ENCODE results near the gene OTUD3. TPM values are rescaled to one million over a fixed set of nuclear protein-coding genes. Genes with fewer than 3 reads are reported as not detected.
"Not testable (repeated sequence)": the region's sequence is repeated elsewhere in the genome, so short reads cannot be mapped to it uniquely, and the experiment has no call there.

Gene OTUD3
- total RNA-seq, 6 experiments from 2014 or later = 0.98 to 3.4 (median 1.3) TPM

GRCh38 chr1:19923953-19924346, 41.8 kb downstream of the OTUD3 start:
- Histone ChIP-seq H3K27ac (no peak overlapping the region), H3K27me3 (no peaks in the 10 kb centered on the region), H3K9me3 (no peaks in the 10 kb centered on the region), H3K36me3 (no peaks in the 10 kb centered on the region), H3K4me3 (no peak overlapping the region), H3K4me1 (no peaks in the 10 kb centered on the region)
- DNase-seq = no peak
- intact Hi-C loops (cut with DNase I) = loop anchor here in 1 of 2 donors (10.0 kb wide), 1 partner anchor 221 kb away; no protein-coding TSS in a partner anchor
- TF ChIP-seq CTCF (IDR thresholded peaks at IDR 0.05) = no peak
- no peak for TF ChIP-seq POLR2A (IDR thresholded peaks at IDR 0.05)
- no peak for ATAC-seq
- 40% methylated on average over 7 of the region's 13 CpGs for WGBS (ENCODE audit: insufficient coverage, low coverage, low lambda C conversion rate, missing lambda C conversion rate)

- intact Hi-C loops (cut with DNase I) = loop anchor here in 1 of 2 donors (10.0 kb wide), 1 partner anchor 219 kb away; no protein-coding TSS in a partner anchor
- TF ChIP-seq CTCF (IDR thresholded peaks at IDR 0.05) = no peak
- no peaks in the 10 kb centered on the region for H3K27me3 ChIP-seq
Measured at GRCh38 chr1:19925342-19926070, 43.3 kb downstream of the OTUD3 start.

GRCh38 chr1:19926296-19927129, 44.3 kb downstream of the OTUD3 start:
- H3K4me1 ChIP-seq = no peaks in the 10 kb centered on the region
- no peak overlapping the region for H3K4me3 ChIP-seq
- intact Hi-C loops (cut with DNase I) = loop anchor here in 1 of 2 donors (10.0 kb wide), 1 partner anchor 218 kb away; no protein-coding TSS in a partner anchor
- H3K27ac ChIP-seq = no peak overlapping the region
- 59% methylated on average over 8 of the region's 8 CpGs for WGBS (ENCODE audit: insufficient coverage, low coverage, low lambda C conversion rate, missing lambda C conversion rate)
- H3K36me3 ChIP-seq = no peaks in the 10 kb centered on the region
- ATAC-seq = peak in 1 of 4 donors; percentile 13
- TF ChIP-seq POLR2A (IDR thresholded peaks at IDR 0.05) (no peak), CTCF (IDR thresholded peaks at IDR 0.05) (no peak)
- DNase-seq = no peak
- H3K27me3 ChIP-seq = no peaks in the 10 kb centered on the region
- no peaks in the 10 kb centered on the region for H3K9me3 ChIP-seq

More at GRCh38 chr1:19925342-19926070, 43.3 kb downstream of the OTUD3 start:
- Histone ChIP-seq H3K4me1 (no peaks in the 10 kb centered on the region), H3K27ac (no peak overlapping the region), H3K4me3 (no peak overlapping the region), H3K36me3 (no peaks in the 10 kb centered on the region), H3K9me3 (no peaks in the 10 kb centered on the region)
- DNase-seq (no peak), ATAC-seq (no peak)
- WGBS (ENCODE audit: insufficient coverage, low coverage, low lambda C conversion rate, missing lambda C conversion rate) = 38% methylated on average over 5 of the region's 7 CpGs

GRCh38 chr1:19927130-19927421, 44.9 kb downstream of the OTUD3 start:
- H3K4me1 ChIP-seq, H3K9me3 ChIP-seq, H3K27me3 ChIP-seq, H3K4me3 ChIP-seq, ATAC-seq, H3K36me3 ChIP-seq, H3K27ac ChIP-seq, DNase-seq: not testable (repeated sequence)
- intact Hi-C loops (cut with DNase I) = loop anchor here in 1 of 2 donors (10.0 kb wide), 1 partner anchor 218 kb away; no protein-coding TSS in a partner anchor
- WGBS (ENCODE audit: insufficient coverage, low coverage, low lambda C conversion rate, missing lambda C conversion rate) = 14% methylated on average over 1 of the region's 3 CpGs

- no peak for ATAC-seq
- Histone ChIP-seq H3K27ac (no peak overlapping the region), H3K36me3 (no peaks in the 10 kb centered on the region), H3K4me1 (no peaks in the 10 kb centered on the region), H3K9me3 (no peaks in the 10 kb centered on the region), H3K27me3 (no peaks in the 10 kb centered on the region), H3K4me3 (no peak overlapping the region)
- intact Hi-C loops (cut with DNase I) = no loop called here
- TF ChIP-seq POLR2A (IDR thresholded peaks at IDR 0.05) (no peak), CTCF (IDR thresholded peaks at IDR 0.05) (no peak)
- WGBS (ENCODE audit: insufficient coverage, low coverage, low lambda C conversion rate, missing lambda C conversion rate) = 53% methylated on average over 1 of the region's 1 CpG
- no peak for DNase-seq
Measured at GRCh38 chr1:19932866-19933265, 50.7 kb downstream of the OTUD3 start.
